Subcutaneous adipose tissue (tissue), 4 donors: ENCODE data around the gene LMAN2. TPM values are rescaled to one million over a fixed set of nuclear protein-coding genes. Genes with fewer than 3 reads are reported as not detected.

Experiments
- total RNA-seq, 4 donors: library from RNA; depleted of rRNA; stranded (reverse); fragments of >200 nt; gene quantifications; one replicate each; pipeline ENCODE4 v1.1.0, GENCODE V29; 2016
- TF ChIP-seq, protein P1 (sequence below): fragments of 450-650 bp; IDR thresholded peaks from one replicate; pipeline ENCODE4 v1.5.1; 2016; ENCODE audit warnings: low read depth, mild to moderate bottlenecking, control low read depth, antibody characterized with exemption, moderate library complexity

LMAN2 gene
- total RNA-seq, 4 donors from 2014 or later, result 93.6 to 158 (median 129) TPM

DNA sequence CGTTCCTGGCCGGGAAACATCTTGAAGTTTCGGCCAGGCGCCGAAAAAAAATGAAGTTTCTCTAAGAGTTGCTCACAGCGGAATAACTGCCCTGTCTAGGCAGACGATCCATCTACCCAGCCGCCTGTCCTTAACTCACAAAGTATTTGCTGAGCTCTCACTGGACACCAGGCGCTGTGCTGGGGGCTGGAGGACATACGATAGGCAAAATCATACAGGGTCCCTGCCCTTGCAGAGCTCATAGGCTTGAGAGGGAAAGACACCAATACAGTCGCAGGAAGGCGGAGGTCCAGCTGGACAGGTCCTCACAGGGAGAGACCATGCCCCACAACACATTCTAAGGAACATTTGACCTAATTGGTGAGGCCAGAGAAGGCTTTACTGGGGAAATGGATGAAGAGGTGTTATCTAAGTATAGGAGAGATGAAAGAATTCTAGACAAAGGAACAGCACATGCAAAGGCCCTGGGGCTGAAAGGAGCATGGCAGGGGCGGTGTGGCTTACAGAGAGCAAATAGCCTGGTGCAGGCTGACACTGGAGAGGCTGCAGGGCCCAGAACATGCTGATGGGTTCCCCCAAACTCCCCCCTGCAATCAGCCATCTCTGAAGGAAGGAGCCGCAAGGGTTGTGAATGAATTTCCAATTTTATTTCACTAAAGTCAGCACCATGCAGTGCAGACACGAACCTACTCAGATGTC is 37.8 kb downstream of the LMAN2 start:
- TF ChIP-seq, protein P1, sequence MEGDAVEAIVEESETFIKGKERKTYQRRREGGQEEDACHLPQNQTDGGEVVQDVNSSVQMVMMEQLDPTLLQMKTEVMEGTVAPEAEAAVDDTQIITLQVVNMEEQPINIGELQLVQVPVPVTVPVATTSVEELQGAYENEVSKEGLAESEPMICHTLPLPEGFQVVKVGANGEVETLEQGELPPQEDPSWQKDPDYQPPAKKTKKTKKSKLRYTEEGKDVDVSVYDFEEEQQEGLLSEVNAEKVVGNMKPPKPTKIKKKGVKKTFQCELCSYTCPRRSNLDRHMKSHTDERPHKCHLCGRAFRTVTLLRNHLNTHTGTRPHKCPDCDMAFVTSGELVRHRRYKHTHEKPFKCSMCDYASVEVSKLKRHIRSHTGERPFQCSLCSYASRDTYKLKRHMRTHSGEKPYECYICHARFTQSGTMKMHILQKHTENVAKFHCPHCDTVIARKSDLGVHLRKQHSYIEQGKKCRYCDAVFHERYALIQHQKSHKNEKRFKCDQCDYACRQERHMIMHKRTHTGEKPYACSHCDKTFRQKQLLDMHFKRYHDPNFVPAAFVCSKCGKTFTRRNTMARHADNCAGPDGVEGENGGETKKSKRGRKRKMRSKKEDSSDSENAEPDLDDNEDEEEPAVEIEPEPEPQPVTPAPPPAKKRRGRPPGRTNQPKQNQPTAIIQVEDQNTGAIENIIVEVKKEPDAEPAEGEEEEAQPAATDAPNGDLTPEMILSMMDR, result no peak

DNA sequence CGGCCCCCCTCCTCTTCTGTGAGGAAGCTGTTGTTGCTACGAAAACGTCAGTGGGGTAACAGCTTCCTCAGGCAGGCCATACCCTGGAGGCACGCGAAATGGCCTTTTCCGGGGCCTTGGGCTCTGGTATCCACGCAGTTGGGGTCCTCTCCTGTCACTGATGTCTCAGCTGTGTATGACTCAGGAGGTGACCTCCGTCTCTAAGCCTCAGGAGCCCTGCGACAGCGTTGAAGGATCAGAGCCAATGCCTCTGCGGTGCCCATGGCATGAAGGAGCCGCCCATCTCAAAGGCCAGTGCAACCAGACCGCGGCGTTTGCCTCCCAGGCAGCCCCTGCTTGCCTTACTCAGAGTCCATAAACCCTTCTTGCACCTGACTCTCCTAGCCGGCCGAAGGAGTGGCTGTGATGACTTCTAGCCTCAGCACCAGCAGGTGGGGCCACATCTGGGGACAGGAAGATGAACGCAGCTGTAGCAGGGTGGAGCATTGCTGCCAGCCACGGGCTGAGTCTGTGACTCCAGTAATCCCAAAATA is 38.8 kb downstream of the LMAN2 start:
- TF ChIP-seq, protein P1, result no peak

DNA sequence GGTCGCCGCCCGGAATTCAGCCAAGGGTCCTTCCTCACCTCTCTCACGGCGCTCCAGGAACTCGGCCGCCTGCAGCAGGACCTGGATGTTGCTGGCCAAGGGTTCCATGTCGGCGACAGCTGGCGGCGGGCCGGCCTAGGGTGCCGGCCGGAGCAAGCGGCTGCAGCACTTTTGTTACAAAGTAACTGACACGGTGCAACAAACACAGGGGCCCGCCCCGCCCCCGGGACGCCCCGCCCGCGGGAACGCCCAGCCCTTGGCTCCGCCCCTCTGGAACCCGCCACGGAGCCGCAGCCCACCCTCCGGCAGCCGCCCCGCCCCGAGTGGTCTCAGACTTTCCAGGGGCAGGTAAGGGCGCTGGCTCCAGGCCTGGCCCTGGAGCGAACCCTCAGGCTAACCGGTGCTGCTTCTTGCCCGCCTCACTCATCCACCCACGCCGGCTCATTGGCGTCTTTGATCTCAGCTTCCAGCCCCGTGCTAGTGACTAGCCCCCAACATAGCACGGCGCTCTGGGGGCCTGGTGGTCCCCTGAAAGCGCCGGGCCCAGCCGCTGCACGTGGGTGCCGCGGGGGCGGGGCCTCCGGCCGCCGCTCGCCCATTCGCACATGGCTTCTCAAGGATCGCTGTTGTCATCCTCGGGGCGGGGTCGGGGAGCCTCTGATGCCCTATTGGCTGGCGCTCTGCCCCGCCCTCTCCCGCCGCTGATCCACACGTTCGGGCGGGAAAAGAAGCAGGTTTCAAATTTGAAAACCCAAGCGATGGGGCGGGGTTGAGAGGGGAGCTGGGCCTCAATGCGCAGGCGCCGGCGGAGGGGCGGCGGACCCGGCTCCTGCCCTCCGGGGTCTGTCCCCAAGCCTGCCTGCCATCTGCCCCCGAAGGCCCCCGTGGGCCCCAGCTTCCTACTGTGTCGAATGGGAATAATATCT is 39.5 kb downstream of the LMAN2 start, which contains the start of gene MXD3:
Gene MXD3, minus strand, starts transcription at position 176 of the 926 bp plus-strand sequence. Its CDS starts 68 bp downstream, at position 108.
- TF ChIP-seq, protein P1, result no peak

DNA sequence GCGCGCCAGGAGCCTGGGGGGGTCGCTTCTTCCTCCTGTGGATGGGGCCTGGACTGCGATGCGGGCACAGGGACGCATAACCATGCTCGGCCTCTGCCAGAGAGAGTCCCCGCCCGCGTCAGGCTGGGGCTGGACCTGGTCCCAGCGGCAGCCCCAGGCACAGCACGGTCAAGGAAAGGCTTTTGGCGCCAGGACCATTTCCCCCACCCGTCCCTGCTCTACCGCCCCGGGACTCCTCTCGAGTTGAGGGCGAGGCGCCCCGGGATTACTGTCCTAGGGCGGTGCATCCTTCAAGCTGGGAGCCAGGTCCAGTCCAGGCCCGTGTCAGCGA is 40.1 kb downstream of the LMAN2 start:
- TF ChIP-seq, protein P1, result no peak

DNA sequence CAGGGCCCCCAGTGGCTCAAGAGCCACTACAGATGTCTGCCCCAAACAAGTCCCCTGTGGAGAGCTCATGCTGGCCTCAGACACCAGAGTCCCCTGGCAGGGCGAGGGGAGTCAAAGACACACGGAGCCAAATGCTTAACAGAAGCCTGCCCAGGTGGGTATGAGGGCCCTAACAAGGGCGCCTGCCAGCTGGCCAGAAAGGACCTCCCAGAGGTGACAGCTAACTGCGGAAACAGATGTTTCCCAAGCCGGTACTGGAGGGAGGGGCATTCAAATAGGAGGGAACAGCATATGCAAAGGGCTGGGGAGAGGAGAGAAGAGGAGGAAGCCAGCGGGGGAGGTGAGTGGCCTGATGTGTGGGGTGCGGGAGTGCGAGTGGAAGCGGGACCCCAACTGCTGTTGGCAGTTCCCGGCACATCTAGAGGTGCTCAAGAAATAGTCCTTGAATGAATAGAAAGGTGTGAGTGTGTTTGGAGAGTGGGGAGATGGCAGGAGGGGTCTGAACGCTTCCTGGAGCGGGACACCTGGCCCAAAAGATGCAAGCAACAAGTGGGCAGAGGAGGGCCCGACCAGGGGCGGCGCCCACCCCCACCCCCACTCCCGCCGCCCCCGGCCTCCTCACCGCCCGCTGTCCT is 40.6 kb downstream of the LMAN2 start:
- TF ChIP-seq, protein P1, result no peak

DNA sequence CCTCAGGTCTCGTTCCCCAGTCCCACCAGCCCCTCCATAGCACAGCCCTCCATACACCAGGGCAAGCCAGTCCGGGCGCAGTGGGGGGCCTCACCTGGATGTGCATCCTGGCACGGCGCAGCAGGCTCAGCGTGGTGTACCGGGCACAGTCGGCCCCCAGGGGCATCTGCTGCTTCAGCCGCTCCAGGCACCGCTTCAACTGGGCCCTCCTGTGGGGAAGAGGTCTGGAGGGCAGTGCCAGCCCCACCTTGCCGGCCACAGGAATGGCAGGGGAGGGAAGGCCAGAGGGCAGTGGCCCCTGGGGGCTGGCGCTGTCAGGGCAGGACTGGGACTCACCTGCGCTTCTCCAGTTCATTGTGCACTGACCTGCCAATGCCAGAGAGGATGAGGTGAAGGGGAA is 41.1 kb downstream of the LMAN2 start:
- TF ChIP-seq, protein P1, result no peak
